GM19452 (cell line): ENCODE data around the gene SMYD5.

Source experiments
- ATAC-seq: cut with Tn5 transposase; IDR thresholded peaks from one replicate; pipeline ENCODE4 v1.9.1; 2021; ENCODE audit not compliant: unreplicated experiment

SMYD5 gene

DNA sequence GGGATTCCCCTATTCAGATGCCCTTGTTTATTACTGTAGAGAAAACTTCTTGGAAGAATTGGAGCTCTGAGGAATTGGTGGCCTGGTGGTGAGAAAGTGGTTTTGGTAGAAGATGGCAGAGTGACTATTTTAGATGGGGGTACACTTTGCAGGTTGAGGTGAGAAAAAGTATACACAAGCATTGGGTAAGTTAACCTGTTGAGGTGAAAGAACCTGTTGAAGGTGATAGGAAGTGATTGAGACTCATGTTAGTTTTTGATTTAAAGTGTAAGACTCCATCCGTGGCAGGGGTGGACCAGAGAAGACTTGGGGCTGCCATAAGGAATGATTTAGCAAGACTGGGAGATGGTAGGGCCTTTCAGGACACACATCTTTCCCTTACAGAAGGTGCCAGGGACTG, 23.1 kb downstream of the SMYD5 start:
- ATAC-seq = no peak

DNA sequence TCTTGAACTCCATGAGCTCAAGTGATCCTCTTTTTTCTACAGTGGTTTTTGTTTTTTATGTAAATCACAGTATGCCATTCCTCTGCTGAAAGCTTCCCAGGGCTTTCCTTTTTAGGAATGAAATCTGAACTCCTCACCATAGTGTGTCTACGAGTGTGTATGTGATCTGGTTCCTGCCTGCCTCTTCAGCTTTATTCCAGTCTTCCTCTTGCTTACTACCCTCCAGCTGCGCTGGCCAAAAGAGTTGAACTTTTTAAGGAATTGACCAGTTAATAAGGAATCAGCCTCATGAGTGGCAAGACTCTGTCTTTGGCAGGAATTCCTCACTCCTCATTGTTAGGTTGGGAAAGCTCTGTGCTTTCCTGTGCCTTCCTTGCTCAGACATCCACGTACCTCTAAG, 24.1 kb downstream of the SMYD5 start:
- ATAC-seq = no peak

- no peak for ATAC-seq
Observed at GRCh38 chr2:73238976-73239375, 24.9 kb downstream of the SMYD5 start.

DNA sequence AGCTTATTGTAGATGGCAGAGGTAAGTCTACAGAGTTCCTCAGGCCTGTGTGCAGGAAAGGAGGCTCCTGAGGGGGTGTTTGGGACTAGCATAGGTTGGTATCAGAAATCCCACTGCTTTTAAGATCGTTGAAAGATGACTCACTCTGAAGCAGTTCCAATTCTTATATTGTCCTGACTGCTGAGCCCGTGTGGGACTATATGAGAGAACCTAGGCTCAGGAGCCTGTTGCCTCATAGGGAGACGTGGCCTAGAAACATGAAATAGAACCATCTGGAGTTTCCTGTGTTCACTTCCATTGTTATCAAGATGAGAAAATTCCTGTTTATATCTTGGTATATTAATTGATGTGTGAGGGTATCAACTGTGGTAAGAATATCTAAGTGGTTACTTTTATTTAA, 25.7 kb downstream of the SMYD5 start:
- ATAC-seq = no peak

DNA sequence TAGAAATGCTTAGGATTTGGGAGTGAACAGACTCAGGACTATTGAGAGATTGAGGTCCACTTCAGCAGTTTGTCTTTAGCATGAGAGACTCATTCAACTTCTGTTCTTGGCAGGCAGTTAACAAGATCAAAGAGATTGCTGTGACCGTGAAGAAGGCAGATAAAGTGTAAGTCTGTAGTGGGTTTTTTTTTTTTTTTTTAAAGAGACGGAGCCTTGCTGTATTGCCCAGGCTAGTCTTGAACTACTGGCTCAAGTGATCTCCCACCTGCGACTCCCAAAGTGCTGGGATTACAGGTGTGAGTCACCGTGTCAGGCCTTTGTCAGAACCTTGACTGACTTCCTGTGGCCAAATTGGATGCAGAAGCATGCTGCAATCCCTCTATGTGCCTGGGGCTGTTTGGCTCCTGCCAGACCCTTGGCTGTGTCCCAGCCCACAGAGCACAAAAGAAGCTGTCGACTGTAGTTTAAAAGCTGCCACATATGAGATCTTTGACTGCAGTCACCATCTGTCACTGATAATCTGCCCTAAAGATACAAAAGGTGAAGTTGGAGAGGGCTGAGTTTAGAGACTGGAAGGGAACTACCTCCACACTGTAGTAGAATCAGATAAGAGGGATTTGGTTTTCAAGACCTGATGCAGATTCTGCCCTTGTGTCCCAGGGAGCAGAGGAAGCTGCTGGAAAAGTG, 30.0 kb downstream of the SMYD5 start:
- ATAC-seq = no peak

- ATAC-seq = no peak
Observed at GRCh38 chr2:73244580-73244979, 30.5 kb downstream of the SMYD5 start.

DNA sequence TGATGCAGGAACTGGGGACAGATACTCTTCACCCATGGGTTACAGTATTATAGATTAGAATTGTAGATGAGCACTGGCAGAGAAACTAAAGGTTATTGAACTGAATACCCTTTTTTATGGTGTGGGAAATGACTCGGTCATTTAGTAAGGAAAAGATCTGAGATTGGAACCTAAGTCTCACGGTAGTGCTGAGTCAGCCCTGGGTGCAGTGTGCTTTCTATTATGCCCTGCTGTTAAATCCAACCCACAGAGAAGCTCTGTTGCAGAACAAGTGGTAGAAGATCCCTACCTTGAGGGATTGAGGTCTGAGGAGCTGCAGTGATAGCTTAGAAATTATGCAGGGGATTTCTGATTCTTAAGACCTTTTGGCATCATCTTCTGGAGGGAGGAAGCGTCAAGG, 32.8 kb downstream of the SMYD5 start:
- ATAC-seq = no peak

- no peak for ATAC-seq
Observed at GRCh38 chr2:73249636-73250035, 35.6 kb downstream of the SMYD5 start.

DNA sequence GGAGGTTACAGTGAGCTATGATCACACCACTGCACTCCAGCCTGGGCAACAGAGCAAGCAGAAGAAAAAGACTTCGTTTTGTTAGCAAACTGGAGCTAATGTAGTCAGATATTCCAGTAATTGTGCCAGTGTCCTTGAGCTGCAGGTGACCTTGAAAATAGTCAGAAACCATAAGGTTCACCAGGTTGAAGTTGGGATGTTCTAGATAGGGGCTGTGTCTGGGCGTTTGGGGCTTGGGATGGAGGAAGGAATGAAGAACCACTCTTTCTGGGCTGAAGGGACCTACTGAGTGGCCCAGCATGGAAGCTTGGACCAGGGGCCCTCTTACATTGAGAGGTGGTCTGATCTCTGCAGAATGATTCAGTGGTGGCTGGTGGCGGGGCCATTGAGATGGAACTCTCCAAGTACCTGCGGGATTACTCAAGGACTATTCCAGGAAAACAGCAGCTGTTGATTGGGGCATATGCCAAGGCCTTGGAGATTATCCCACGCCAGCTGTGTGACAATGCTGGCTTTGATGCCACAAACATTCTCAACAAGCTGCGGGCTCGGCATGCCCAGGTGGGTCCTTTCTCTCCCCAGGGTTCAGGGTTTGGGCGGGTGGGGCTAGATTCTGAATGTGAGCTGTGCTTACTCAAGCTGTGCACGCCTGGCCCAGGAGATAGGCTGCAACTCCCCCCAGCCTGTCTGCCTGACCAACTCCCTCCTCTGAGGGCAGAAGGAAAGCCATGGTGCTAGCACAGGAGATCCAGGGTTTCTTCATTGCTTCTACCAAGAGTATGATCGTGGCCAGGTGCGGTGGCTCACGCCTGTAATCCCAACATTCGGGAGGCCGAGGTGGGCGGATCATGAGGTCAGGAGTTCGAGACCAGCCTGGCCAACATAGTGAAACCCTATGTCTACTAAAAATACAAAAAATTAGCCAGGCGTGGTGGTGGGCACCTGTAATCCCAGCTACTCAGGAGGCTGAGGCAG, 37.1 kb downstream of the SMYD5 start:
- no peak for ATAC-seq

DNA sequence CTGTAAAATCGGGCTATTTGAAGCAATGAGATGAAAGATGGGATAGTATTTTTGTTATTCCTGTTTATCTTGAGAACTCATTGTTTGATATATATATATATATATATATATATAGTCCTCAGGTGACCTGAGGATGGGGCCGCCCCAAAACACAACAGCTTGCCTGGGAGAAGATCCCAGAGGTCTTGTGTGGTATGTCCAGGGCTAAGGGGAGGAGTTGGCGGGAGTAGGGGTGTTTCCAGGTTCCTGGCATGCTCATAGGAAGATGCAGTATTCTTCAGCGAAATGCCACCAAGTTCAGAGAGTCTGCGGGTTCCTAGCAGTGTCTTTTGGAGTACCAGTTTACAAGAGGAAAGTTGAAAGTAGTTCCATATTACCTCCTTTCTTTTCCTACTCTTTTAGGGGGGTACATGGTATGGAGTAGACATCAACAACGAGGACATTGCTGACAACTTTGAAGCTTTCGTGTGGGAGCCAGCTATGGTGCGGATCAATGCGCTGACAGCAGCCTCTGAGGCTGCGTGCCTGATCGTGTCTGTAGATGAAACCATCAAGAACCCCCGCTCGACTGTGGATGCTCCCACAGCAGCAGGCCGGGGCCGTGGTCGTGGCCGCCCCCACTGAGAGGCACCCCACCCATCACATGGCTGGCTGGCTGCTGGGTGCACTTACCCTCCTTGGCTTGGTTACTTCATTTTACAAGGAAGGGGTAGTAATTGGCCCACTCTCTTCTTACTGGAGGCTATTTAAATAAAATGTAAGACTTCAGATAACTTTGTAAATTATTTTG, 38.4 kb downstream of the SMYD5 start:
- ATAC-seq = no peak

GRCh38 chr2:73253400-73253799, 39.4 kb downstream of the SMYD5 start:
- no peak for ATAC-seq

DNA sequence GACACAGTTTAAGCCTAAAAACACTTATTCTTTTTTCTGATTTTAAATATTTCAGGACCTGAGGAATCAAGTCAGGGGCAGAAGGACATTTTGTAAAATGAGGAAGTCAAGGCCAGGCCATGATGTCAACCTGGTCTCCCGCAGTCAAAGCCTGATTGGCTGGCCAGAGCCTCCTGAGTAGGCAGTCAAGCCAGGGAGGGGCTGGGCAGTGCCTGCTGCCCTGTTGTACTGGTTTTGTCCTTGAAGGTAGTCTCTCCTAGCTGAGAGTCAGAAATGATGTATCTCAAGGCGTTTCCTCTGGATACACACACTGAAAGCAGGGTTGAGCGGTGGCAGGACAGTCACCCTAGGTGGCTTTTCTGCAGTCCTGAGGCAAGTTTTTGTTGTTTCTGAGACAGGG, 39.9 kb downstream of the SMYD5 start:
- ATAC-seq = no peak

DNA sequence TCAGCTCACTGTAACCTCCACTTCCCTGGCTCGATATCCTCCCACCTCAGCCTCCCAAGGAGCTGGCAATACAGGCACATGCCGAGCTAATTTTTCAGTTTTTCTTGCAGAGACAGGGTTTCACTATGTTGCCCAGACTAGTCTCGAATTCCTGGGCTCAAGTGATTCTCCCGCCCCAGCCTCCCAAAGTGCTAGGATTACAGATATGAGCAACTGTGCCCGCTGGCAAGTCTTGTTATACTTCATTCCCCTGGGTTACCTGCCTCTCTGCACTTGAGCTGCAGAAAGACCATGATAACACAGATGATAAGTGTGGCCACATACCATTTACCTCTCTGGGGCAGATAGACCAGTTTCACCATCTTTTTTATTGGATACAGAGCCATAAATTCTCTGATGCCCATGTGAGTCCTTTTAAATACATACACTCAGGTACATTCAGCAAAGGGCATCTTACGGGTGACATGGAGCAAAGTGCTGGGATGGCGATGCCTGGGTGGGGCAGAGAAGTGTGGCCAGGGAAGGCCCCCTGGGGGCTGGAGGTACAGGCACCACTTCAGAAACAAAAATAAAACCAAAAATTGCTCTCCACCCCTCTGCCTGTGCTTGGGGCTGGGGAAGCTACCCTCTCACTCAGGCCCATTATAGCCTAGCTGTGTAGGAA, 40.4 kb downstream of the SMYD5 start:
- ATAC-seq = no peak

DNA sequence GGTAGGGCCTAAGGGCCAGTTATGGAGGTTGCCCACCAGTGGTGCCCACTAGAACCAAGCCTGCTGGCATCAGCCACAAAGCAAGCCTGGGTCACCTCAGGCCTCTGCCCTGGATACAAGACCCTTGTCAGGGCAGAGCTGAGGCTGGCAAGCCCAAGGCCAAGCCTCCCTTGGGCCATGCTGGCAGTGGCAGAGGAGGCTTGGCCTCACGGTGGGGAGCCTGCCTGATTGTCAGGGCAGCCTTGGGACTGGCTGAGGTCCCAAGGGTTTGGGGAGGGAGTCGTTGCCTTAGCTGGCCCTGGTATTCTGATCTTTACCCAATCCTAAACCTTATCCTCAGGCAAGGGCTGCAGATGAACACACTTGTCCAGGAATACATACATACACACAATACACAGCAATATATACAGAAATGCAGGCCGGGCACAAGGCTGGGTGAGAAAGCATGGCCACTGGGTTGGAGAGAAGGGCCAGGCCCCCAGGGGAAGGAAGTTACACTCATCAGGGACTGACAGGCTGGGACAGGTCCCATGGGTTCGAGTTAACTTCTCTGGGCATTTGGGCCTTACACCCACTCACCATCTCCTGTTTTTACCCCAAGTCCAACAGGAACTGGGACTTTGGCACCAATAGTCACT, 41.1 kb downstream of the SMYD5 start:
- no peak for ATAC-seq

DNA sequence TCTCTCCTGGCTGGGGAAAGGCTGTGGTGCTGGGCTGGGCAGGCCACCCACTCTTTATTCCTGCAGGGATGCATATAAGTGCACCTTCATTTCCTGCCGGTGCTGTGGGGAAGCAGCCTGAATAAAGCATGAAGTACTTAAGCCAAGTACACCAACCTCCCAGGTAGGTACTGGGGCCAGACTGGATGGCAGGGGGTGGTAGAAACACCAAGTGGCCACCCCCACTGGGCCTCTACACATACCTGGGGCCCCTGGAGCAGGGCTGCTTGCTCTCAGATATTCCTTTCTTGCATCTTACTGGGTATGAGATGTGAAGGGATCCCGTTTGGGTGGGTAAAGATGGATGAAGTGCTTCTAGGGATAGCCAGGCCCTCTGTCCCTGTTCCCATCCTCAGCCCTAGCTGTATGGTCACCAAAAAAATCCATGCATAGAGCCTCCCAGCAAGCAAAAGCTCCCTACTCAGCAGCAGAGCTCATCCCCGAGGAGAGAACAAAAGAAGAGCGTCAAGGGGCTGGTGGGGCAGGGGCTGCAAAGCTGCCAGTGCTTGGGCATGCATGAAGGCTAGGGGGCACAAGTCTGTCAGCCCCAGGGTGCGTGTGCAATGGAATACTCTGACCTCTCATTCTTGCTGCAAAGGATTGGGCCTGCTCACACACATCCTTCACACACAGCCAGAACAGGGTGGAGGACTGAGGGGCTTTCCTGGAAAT, 42.0 kb downstream of the SMYD5 start:
- ATAC-seq = no peak

GRCh38 chr2:73256618-73256922, 42.5 kb downstream of the SMYD5 start:
- ATAC-seq = no peak

DNA sequence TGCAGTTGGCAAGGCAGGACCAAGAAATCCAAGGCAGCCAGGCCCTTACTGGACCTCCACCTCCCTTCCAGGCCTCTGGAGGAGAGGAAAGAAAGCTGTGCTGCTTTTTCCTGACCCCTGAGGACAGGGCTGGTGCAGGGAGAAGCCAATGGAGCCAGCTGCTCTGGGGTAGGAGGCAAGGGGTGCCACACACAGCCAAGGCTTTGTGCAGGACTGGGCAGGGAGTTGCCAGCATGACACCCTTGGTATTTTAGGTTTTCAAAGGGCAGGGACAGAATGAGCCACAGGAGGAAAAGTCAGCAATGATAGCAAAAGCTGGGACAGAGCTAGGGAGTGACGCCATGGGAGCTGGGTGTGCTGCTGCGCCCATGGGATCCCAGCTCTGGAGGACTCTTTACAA, 43.0 kb downstream of the SMYD5 start:
- ATAC-seq = no peak

DNA sequence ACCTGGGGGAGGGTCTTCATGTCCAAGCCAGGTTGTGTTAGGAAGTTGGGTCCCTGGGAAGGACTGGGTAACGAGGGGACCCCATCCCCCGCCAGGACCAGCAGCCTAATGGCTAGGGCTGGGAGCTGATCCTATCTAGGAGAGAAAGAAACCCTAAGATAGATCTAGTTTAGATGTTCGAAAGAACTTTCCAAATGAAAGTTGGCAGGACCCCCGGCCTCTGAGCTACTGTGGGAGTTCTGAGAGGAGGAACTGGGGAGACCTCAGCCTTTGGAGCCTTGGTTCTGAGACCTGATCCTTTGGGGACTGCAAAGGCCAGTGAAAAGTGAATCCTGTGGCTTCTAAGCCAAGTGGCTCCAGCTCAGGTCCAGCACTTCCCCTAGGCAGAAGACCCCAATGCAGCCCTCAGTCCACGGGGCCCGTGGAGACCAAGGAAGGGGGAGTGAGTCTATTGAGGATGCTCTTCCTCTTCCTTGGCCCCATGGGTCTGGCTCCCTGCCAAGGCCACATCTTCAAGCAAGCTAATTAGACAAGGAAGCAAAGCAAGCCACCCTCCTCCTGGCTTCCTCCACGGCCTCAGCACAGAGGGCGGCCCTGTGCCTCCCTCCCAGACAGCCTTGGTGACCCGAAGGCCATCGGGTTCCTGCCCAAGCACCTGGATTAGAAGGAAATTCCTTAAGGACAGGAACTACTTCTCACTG, 43.5 kb downstream of the SMYD5 start:
- no peak for ATAC-seq

- ATAC-seq = no peak
Observed at GRCh38 chr2:73258186-73258912, 44.3 kb downstream of the SMYD5 start.
